SIG-M5 treated with dmso at 0.1 percent for 504 hours (cell line): ENCODE measurements around the gene PAK5.

Experiments
- DNase-seq: peaks from one replicate; lab custom pipeline; 2025; ENCODE audit not compliant: unreplicated experiment; lab: John Stamatoyannopoulos, UW

Gene PAK5

GRCh38 chr20:9838378-9839295 is at the start of gene PAK5:
Gene PAK5, minus strand, starts transcription at chr20:9839076. Its CDS starts 194,748 bp downstream, at chr20:9644328.
- no peak for DNase-seq

DNA sequence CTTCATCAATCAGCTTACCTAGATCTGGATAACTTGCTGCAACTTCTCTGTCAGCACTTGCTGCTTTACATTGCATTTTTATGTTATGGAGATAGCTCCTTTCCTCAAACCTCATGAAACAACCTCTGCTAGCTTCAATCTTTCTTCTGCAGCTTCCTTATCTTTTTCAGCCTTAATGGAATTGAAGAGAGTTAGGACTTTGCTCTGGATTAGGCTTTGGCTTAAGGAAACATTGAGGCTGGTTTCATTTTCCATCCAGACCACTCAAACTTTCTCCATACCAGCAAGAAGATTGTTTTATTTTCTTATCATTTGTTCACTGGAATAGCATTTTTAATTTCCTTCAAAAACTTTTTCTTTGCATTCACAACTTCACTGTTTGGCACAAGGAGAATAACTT is 48.8 kb upstream of the PAK5 start:
- no peak for DNase-seq

GRCh38 chr20:9886227-9886626 is 47.4 kb upstream of the PAK5 start:
- DNase-seq, result no peak

DNA sequence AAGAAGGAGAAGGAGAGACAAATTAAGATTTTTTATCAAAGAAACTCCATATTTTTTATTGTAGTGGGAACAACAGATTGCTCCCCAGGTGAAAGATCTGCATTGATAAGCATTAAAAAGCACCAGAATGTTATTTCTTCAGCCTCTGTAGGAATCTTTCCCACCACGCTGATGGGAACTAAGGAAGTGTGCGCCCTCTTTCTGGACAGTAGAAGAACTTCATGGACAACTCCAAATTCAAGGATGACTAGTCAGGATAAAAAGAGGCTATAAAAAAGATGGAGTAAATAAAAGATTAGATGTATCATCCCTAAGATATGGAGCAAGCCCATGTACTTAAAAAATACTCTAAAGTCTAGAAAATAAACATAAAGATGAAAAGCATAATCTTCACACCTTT is 45.8 kb upstream of the PAK5 start:
- DNase-seq, result no peak

DNA sequence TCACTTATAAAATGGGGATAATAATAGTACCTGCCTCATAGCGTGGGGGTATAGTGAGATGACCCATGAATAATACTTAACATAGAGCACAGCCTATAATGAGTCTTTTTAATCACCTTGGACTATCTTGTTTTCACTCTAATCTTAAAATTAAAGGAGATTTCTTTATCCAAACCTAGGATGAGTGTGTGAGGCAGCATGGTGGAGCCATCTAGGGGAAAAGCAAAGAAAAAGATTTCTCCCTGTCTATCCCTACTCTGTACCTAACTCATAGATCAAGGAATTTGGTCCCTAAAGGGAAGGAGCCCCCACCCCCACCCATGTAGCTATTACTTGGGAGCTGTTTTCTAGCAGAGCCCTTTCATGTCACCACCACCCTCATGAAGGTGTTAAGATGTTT is 45.2 kb upstream of the PAK5 start:
- DNase-seq, result no peak

GRCh38 chr20:9877932-9878495 is 39.1 kb upstream of the PAK5 start:
- DNase-seq, result no peak

GRCh38 chr20:9867196-9867980 is 28.5 kb upstream of the PAK5 start:
- no peak for DNase-seq

- no peak for DNase-seq
Measured at GRCh38 chr20:9852566-9852965, 13.7 kb upstream of the PAK5 start.

GRCh38 chr20:9839626-9840025 is 750 bp upstream of the PAK5 start:
- DNase-seq, result no peak

DNA sequence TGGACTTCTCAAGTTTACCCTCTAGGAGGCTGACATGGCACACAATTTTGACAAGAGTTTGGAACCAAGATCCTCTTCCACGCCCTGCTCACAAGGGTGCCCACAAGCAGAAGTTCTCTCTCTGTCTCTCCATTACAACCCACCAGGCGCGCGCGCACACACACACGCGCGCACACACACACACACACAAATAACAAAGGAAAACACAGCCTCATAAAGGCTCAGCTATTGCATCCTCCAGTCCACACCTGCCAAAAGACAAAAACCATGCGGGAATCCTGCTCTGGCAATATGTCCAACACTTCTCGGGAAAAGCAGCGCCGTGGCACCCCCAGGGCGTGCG is 870 bp downstream of the PAK5 start:
- no peak for DNase-seq

GRCh38 chr20:9837634-9838033 is 1.2 kb downstream of the PAK5 start:
- no peak for DNase-seq

GRCh38 chr20:9835302-9835701 is 3.6 kb downstream of the PAK5 start:
- no peak for DNase-seq

GRCh38 chr20:9831032-9831431 is 7.8 kb downstream of the PAK5 start:
- no peak for DNase-seq

DNA sequence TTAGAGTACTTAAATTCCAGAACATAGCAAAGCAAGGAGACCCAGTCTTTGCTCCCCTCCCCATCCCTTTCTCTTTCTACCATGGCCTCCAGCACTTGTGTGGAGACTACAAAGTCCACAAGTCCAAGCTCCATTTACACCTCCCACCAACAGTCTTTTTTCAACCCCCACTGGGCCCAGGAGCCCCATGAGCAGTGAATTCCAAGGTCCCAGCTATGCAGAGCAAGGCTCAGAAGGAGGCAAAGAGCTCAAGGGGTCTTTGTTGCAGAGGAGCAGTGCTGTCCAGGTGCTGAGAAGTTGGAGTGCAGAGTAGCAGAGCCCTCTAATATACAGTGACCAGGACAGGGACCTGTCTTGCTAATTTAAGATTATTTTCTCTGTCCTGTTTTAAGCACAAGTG is 9.0 kb downstream of the PAK5 start:
- DNase-seq, result no peak

- DNase-seq, result no peak
Measured at GRCh38 chr20:9817654-9818053, 21.2 kb downstream of the PAK5 start.

DNA sequence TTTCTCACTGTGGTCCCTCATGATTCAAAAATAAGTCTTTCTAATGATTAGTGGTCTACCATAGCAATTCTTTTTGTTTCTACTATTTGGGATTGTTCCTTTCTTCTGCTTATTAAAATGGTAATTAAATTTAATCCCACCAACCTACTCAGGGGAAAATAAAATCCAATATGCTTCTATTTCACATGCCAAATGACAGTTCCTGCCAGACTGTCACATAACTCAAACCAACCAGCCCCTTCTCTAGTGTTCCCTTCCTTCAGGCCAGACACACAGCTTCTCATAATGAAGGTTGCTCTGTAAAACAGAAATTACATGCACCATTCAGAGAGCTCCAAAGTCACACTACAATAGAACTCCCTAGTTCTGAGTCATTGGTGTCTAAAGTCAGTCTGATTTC is 23.2 kb downstream of the PAK5 start:
- no peak for DNase-seq

- DNase-seq, result no peak
Measured at GRCh38 chr20:9810738-9811137, 28.1 kb downstream of the PAK5 start.

DNA sequence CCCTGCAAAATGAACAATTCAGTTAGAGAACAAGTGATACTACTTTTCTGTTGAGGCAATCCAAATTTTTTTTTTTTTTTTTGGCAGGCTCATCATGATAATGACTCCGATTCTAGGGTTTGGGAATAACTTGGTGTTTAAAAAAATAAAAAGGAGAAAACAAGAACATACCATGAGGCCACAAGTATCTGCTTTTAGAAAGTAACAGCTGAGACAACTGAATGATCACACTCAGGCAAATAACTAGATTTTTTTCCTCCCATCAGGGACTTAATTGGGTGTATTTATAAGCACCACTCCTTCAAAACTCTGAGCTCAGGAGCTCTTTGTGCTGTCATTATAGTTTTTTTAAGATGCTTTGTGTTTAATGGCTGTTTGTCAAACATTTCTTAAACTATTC is 29.6 kb downstream of the PAK5 start:
- no peak for DNase-seq

DNA sequence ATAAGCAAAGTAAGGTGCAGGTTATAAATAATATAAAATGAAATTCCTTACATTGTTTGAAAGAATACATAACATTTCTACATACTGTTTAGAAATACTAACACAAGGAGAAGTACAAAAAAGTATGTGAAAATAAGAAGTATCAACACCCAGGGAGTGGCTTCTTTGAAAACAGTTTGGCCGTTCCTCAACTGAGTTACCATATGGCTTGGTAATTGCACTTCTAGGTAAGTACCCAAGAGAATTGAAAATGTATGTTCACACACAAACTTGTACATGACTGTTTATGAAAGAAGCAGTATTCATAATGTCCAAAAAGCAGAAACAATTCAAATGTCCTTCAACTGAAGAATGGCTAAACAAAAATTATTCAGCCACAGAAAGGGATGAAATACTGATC is 30.7 kb downstream of the PAK5 start:
- no peak for DNase-seq

DNA sequence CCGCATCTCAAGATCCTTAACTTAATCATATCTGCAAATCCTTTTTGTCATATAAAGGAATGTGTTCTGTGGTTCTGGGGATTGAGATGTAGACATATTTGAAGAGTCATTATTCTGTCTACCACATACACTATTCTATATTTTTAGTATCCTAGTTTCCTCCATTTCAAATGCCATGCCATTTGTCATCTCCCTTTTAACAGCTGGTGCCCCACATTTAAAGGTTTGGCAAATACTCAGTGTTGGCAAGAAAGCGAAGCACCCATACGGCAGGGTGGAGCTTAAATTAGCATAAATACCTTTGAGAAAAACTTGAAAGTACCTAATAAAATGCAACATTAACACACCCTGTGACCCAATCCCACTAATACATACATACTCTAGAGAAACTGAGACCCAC is 31.7 kb downstream of the PAK5 start:
- DNase-seq, result no peak

DNA sequence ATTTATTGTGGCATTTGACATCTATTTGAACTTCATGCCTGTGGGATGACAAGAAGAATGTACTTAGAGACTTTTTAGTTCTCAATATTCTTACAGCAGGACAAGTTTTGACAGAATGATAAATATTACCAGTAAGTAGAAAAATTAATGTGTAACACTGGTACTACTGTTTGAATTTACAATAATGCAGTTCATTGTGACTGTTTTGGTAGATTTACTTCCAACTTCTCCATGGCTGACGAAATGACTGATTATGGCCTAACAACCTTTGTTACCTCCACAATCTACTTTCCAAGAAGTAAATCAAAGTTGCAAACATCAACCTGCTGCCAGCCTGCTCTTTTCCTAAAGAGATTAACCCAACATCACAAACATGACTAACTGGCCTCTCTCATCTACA is 38.5 kb downstream of the PAK5 start:
- no peak for DNase-seq

DNA sequence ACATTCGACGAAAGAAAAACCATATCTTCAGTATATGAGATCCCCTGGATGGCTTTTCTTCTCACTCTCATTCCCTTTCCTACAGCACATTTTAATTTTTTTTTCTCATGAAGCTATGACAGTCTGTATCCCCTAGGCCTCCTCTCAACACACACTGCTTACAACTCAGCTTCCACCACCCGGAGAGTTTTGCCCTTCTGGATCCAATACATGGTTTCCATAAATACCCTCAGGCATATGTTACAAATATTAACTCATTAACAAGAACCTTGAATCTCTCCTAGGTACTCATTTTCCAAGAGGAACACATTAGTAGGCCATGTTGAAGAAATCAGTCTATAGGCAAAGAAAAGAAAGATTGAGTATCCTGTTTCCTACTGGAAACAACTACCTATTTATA is 44.0 kb downstream of the PAK5 start:
- DNase-seq, result no peak
